Heart left ventricle (tissue), 13 donors: ENCODE data around the gene ADGRD1.

ENCODE experiments used
- POLR2A ChIP-seq, 2 donors: fragments of 450-650 bp; IDR thresholded peaks; one replicate each; pipeline ENCODE4 v1.6.1; 2017; ENCODE audit warnings: antibody characterized with exemption in 2 of 2, mild to moderate bottlenecking in 2 of 2, moderate library complexity in 2 of 2
- TF ChIP-seq, protein P1 (sequence below), 12 donors: fragments of 200-600 bp; sonication (generic) in 4 of 12; IDR thresholded peaks; one replicate each; pipeline versions ENCODE4 v1.5.0 to v1.8.0; 2018 to 2022; ENCODE audit warnings: antibody characterized with exemption in 12 of 12, mild to moderate bottlenecking in 5 of 12
- donor health status: ischemic (EF 13 %, LVEDD 7.1; RV severe dilation, severe dysfunction).
- donor health status: DM: no; HTN: yes; CAD: no.
- donor health status: DM: no; HTN: no; CAD: no.
- donor health status: ischemic (EF 25% LVEDD 6.9; RV normal size, moderate dysfunction).
- donor health status: ischemic (EF 25% LVEDD 5.7; RV mildly dilated, moderate dysfunction).
- donor health status: ischemic (EF 35%, LVEDD 5.7; RV mildly dilated, moderate dysfunction).
- donor health status: nonischemic (EF 11% LVEDD 7.7; RV severe dilation, severe dysfunction).
- donor health status: DM: yes; HTN: yes; CAD: no.
- donor health status: PGD.
- donor health status: ischemic (EF 29% LVEDD 5.4; RV normal size, mild dysfunction).
- donor health status: nonischemic (EF 23%, LVEDD 6.1; RV moderate dilation, normal function).

DNA sequence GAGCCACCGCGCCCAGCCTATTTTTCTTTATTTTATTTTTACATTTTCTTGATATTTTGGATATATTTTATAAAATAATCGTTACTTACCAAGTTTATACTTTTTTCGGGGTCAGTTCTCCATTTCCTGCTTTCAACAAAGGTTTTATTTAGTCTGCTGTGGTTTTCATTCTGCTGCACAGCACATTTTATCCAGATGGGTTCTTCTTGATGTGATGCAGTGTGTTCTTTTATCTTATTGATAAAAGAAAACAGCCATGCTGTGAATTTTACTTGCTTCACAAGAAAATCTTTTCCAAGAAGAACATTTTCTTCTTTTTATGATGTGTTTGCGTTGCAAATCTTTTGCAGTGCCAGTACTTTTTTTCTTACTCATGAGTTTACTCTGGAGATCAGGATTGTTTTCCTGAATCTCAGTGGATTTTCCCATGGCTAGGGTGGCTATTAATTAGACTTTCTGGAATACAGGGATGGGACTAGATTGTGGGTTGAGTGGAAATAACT lies 192.5 kb downstream of the ADGRD1 start:
- TF ChIP-seq, protein P1, sequence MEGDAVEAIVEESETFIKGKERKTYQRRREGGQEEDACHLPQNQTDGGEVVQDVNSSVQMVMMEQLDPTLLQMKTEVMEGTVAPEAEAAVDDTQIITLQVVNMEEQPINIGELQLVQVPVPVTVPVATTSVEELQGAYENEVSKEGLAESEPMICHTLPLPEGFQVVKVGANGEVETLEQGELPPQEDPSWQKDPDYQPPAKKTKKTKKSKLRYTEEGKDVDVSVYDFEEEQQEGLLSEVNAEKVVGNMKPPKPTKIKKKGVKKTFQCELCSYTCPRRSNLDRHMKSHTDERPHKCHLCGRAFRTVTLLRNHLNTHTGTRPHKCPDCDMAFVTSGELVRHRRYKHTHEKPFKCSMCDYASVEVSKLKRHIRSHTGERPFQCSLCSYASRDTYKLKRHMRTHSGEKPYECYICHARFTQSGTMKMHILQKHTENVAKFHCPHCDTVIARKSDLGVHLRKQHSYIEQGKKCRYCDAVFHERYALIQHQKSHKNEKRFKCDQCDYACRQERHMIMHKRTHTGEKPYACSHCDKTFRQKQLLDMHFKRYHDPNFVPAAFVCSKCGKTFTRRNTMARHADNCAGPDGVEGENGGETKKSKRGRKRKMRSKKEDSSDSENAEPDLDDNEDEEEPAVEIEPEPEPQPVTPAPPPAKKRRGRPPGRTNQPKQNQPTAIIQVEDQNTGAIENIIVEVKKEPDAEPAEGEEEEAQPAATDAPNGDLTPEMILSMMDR (IDR thresholded peaks at IDR 0.05): no peak
- no peak for TF ChIP-seq POLR2A (IDR thresholded peaks at IDR 0.05)
